ENCODE measurements around the gene ARL10. TPM values are rescaled to one million over a fixed set of nuclear protein-coding genes. Genes with fewer than 3 reads are reported as not detected.

The ARL10 gene
- total RNA-seq, 2 donors from 2014 or later = 7.5 to 14.0 TPM

GRCh38 chr5:176427971-176428370, 62.7 kb downstream of the ARL10 start:
- ATAC-seq (replicated peaks in 1 of 2) = no peak

GRCh38 chr5:176429972-176430371, 64.7 kb downstream of the ARL10 start:
- Mint-ChIP-seq H3K4me1 (ENCODE audit: low read depth) (no peaks in the 10 kb centered on the region), H3K27ac (no peak overlapping the region), H3K4me3 (no peak overlapping the region), H3K27me3 (ENCODE audit: low read depth) (peaks cover 7% of the 10 kb centered on the region), H3K36me3 (ENCODE audit: insufficient read depth in 2 of 2) (peaks cover 1 to 3% of the 10 kb centered on the region in 2 donors), H3K9me3 (no peaks in the 10 kb centered on the region)
- ATAC-seq (replicated peaks in 1 of 2) = no peak
- no peak for DNase-seq

More at GRCh38 chr5:176427971-176428370, 62.7 kb downstream of the ARL10 start:
- Mint-ChIP-seq H3K27me3 (ENCODE audit: low read depth) (peaks cover 7% of the 10 kb centered on the region), H3K4me1 (ENCODE audit: low read depth) (no peaks in the 10 kb centered on the region), H3K36me3 (ENCODE audit: insufficient read depth in 2 of 2) (peaks cover 1 to 3% of the 10 kb centered on the region in 2 donors), H3K27ac (no peak overlapping the region), H3K4me3 (no peak overlapping the region), H3K9me3 (no peaks in the 10 kb centered on the region)
- no peak for DNase-seq

Other genes starting within 250 kb of the ARL10 start
- gene SIMC1, start 127.1 kb upstream of the ARL10 start, total RNA-seq = 10 to 100 TPM; 23.2 to 25.5 TPM
- gene KIAA1191, start 3.7 kb upstream of the ARL10 start, total RNA-seq = 10 to 100 TPM; 56.7 to 59.0 TPM
- 10 to 100 TPM; 41.8 to 42.3 TPM for gene NOP16, start 23.1 kb downstream of the ARL10 start, total RNA-seq
- 100 to 1,000 TPM; 109 to 135 TPM for gene HIGD2A, start 23.3 kb downstream of the ARL10 start, total RNA-seq
- 10 to 100 TPM; 38.1 to 41.9 TPM for gene CLTB, start 51.1 kb downstream of the ARL10 start, total RNA-seq
- 10 to 100 TPM; 44.8 to 45.0 TPM for gene FAF2, start 82.9 kb downstream of the ARL10 start, total RNA-seq
- gene RNF44, start 171.9 kb downstream of the ARL10 start, total RNA-seq = 10 to 100 TPM; 93.0 to 93.6 TPM
- gene CDHR2, start 183.9 kb downstream of the ARL10 start, total RNA-seq = under 1 TPM; 0.67 to 0.81 TPM
- 1 to 10 TPM; 1.4 to 2.0 TPM for gene GPRIN1, start 244.7 kb downstream of the ARL10 start, total RNA-seq